ENCODE measurements around the gene TNFSF9.
A peak's percentile ranks its signal among the peaks of the same experiment; 100 is the strongest.

The TNFSF9 gene, protein sequence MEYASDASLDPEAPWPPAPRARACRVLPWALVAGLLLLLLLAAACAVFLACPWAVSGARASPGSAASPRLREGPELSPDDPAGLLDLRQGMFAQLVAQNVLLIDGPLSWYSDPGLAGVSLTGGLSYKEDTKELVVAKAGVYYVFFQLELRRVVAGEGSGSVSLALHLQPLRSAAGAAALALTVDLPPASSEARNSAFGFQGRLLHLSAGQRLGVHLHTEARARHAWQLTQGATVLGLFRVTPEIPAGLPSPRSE

GRCh38 chr19:6530386-6531162, at the start of gene TNFSF9:
TNFSF9 (plus strand) TSS chr19:6531026; CDS start chr19:6531037, 11 bp downstream.
- Histone ChIP-seq H3K4me3 (ENCODE audit: low read length) (peak within 1 kb of the TSS; percentile 100), H3K4me1 (ENCODE audit: control insufficient read depth, insufficient read depth, low read length) (peaks cover 29% of the 10 kb centered on the region), H3K27me3 (replicated peaks; ENCODE audit: control insufficient read depth, insufficient read depth, low read length) (no peaks in the 10 kb centered on the region), H3K9ac (ENCODE audit: low read length) (peak within 1 kb of the TSS; percentile 99), H3K36me3 (ENCODE audit: control insufficient read depth, insufficient read depth, low read length, severe bottlenecking) (no peaks in the 10 kb centered on the region), H3K9me3 (ENCODE audit: control insufficient read depth, low read length) (no peaks in the 10 kb centered on the region)
- DNase-seq (ENCODE audit: low read depth) = peak; percentile 94

GRCh38 chr19:6481541-6482342, 49.1 kb upstream of the TNFSF9 start, which contains the start of gene DENND1C:
DENND1C (minus strand) TSS chr19:6481787; CDS start chr19:6481695, 92 bp downstream.
- DNase-seq (ENCODE audit: low read depth) = peak; percentile 14
- no peaks in the 10 kb centered on the region for H3K9me3 ChIP-seq (ENCODE audit: control insufficient read depth, low read length)

GRCh38 chr19:6482343-6482686, 48.5 kb upstream of the TNFSF9 start:
- no peak for DNase-seq (ENCODE audit: low read depth)
- Histone ChIP-seq H3K9me3 (ENCODE audit: control insufficient read depth, low read length) (no peaks in the 10 kb centered on the region), H3K4me1 (ENCODE audit: control insufficient read depth, insufficient read depth, low read length) (peaks cover 3% of the 10 kb centered on the region), H3K9ac (ENCODE audit: low read length) (no peak overlapping the region), H3K4me3 (ENCODE audit: low read length) (no peak overlapping the region), H3K27me3 (replicated peaks; ENCODE audit: control insufficient read depth, insufficient read depth, low read length) (peaks cover 6% of the 10 kb centered on the region), H3K36me3 (ENCODE audit: control insufficient read depth, insufficient read depth, low read length, severe bottlenecking) (no peaks in the 10 kb centered on the region)

More at GRCh38 chr19:6481541-6482342, 49.1 kb upstream of the TNFSF9 start, which contains the start of gene DENND1C:
- peaks cover 3% of the 10 kb centered on the region for H3K4me1 ChIP-seq (ENCODE audit: control insufficient read depth, insufficient read depth, low read length)
- H3K27me3 ChIP-seq (replicated peaks; ENCODE audit: control insufficient read depth, insufficient read depth, low read length) = peaks cover 10% of the 10 kb centered on the region
- H3K36me3 ChIP-seq (ENCODE audit: control insufficient read depth, insufficient read depth, low read length, severe bottlenecking) = no peaks in the 10 kb centered on the region
- H3K4me3 ChIP-seq (ENCODE audit: low read length) = no peak within 1 kb of the TSS
- no peak within 1 kb of the TSS for H3K9ac ChIP-seq (ENCODE audit: low read length)

- no peak for DNase-seq (ENCODE audit: low read depth)
- no peaks in the 10 kb centered on the region for H3K36me3 ChIP-seq (ENCODE audit: control insufficient read depth, insufficient read depth, low read length, severe bottlenecking)
- peaks cover 6% of the 10 kb centered on the region for H3K27me3 ChIP-seq (replicated peaks; ENCODE audit: control insufficient read depth, insufficient read depth, low read length)
- H3K4me3 ChIP-seq (ENCODE audit: low read length) = no peak overlapping the region
- no peaks in the 10 kb centered on the region for H3K9me3 ChIP-seq (ENCODE audit: control insufficient read depth, low read length)
- H3K4me1 ChIP-seq (ENCODE audit: control insufficient read depth, insufficient read depth, low read length) = peaks cover 3% of the 10 kb centered on the region
- H3K9ac ChIP-seq (ENCODE audit: low read length) = no peak overlapping the region
Measured at GRCh38 chr19:6483235-6483634, 47.6 kb upstream of the TNFSF9 start.

DNA sequence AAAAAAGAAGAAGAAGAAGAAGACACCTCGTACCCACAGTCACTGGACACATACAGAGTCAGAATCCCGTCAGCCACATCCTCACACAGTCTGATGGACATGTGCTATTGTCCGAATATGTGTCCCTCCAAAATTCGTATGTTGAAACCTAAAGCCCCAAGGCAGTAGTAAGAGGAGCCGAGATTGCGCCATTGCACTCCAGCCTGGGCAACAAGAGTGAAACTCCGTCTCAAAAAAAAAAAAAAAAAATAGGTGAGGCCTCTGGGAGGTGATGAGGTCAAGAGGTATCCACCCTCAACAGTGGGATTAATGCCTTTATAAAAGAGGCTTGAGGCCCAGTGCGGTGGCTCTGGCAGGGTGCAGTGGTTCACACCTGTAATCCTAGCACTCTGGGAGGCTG, 46.6 kb upstream of the TNFSF9 start:
- no peak for DNase-seq (ENCODE audit: low read depth)
- no peak overlapping the region for H3K4me3 ChIP-seq (ENCODE audit: low read length)
- H3K9me3 ChIP-seq (ENCODE audit: control insufficient read depth, low read length) = no peaks in the 10 kb centered on the region
- no peaks in the 10 kb centered on the region for H3K36me3 ChIP-seq (ENCODE audit: control insufficient read depth, insufficient read depth, low read length, severe bottlenecking)
- no peak overlapping the region for H3K9ac ChIP-seq (ENCODE audit: low read length)
- peaks cover 3% of the 10 kb centered on the region for H3K4me1 ChIP-seq (ENCODE audit: control insufficient read depth, insufficient read depth, low read length)
- peaks cover 7% of the 10 kb centered on the region for H3K27me3 ChIP-seq (replicated peaks; ENCODE audit: control insufficient read depth, insufficient read depth, low read length)

DNA sequence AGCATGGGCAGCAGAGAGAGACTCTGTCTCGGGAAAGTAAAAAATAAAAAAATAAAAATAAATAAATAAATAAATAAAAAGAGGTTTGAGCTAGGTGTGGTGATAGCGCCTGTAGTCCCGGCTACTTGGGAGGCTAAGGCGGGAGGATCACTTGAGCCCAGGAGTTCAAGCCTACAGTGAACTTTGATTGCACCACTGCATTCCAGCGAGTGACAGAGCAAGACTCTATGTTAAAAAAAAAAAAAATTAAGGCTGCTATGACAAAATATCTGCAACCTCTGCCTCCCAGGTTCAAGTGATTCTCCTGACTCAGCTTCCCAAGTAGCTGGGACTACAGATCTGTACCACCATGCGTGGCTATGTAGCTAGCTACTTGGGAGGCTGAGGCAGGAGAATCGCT, 46.0 kb upstream of the TNFSF9 start:
- no peak for DNase-seq (ENCODE audit: low read depth)
- Histone ChIP-seq H3K9ac (ENCODE audit: low read length) (no peak overlapping the region), H3K36me3 (ENCODE audit: control insufficient read depth, insufficient read depth, low read length, severe bottlenecking) (no peaks in the 10 kb centered on the region), H3K4me1 (ENCODE audit: control insufficient read depth, insufficient read depth, low read length) (peaks cover 3% of the 10 kb centered on the region), H3K27me3 (replicated peaks; ENCODE audit: control insufficient read depth, insufficient read depth, low read length) (peaks cover 12% of the 10 kb centered on the region), H3K4me3 (ENCODE audit: low read length) (no peak overlapping the region), H3K9me3 (ENCODE audit: control insufficient read depth, low read length) (no peaks in the 10 kb centered on the region)

GRCh38 chr19:6489278-6490061, 41.4 kb upstream of the TNFSF9 start:
- Histone ChIP-seq H3K4me3 (ENCODE audit: low read length) (no peak overlapping the region), H3K27me3 (replicated peaks; ENCODE audit: control insufficient read depth, insufficient read depth, low read length) (peaks cover 15% of the 10 kb centered on the region), H3K9me3 (ENCODE audit: control insufficient read depth, low read length) (peaks cover 12% of the 10 kb centered on the region)

GRCh38 chr19:6490134-6490533, 40.7 kb upstream of the TNFSF9 start:
- DNase-seq (ENCODE audit: low read depth) = no peak
- Histone ChIP-seq H3K4me1 (ENCODE audit: control insufficient read depth, insufficient read depth, low read length) (peaks cover 1% of the 10 kb centered on the region), H3K9me3 (ENCODE audit: control insufficient read depth, low read length) (peaks cover 12% of the 10 kb centered on the region), H3K27me3 (replicated peaks; ENCODE audit: control insufficient read depth, insufficient read depth, low read length) (peaks cover 15% of the 10 kb centered on the region), H3K9ac (ENCODE audit: low read length) (no peak overlapping the region), H3K4me3 (ENCODE audit: low read length) (no peak overlapping the region), H3K36me3 (ENCODE audit: control insufficient read depth, insufficient read depth, low read length, severe bottlenecking) (no peaks in the 10 kb centered on the region)

More at GRCh38 chr19:6489278-6490061, 41.4 kb upstream of the TNFSF9 start:
- H3K36me3 ChIP-seq (ENCODE audit: control insufficient read depth, insufficient read depth, low read length, severe bottlenecking) = no peaks in the 10 kb centered on the region
- DNase-seq (ENCODE audit: low read depth) = no peak
- peaks cover 3% of the 10 kb centered on the region for H3K4me1 ChIP-seq (ENCODE audit: control insufficient read depth, insufficient read depth, low read length)
- no peak overlapping the region for H3K9ac ChIP-seq (ENCODE audit: low read length)

DNA sequence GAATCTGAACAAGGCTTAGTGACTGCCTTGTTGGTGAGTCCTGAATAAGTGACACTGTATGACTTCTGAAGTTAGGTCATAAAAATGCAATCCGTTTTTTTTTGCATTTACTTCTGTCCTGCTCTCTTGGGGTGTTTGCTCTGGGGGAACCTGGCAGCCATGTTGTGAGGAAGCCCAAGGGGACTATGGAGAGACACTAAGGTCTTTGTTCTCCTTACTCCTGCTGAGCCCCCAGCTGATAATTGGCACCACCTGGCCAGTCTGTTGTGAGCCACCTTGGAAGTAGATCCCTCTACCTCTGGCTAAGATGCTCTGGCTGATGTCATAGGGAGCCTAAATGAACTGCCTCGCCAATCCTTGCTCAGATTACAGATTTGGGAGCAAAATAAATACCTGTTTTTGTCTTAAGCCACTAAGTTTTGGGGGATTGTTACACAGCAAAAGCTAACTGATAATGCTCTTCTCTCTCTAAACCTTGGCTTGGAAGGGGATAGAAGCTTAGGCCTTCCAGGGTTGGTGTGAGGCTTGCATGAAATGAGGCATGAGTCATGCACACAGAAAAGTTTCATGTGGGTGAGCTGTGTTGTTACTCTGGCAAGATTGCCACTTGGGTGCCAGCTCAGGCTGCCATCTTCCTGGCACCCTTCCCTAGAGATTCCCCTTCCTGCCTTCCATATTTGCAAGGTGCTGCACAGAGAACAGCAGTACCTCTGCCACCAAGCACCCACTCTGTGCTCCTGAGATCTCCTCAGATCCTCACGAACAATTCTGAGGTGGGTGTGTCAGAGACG, 38.8 kb upstream of the TNFSF9 start:
- peaks cover 12% of the 10 kb centered on the region for H3K9me3 ChIP-seq (ENCODE audit: control insufficient read depth, low read length)
- DNase-seq (ENCODE audit: low read depth) = no peak
- no peaks in the 10 kb centered on the region for H3K36me3 ChIP-seq (ENCODE audit: control insufficient read depth, insufficient read depth, low read length, severe bottlenecking)
- H3K9ac ChIP-seq (ENCODE audit: low read length) = no peak overlapping the region
- peaks cover 15% of the 10 kb centered on the region for H3K27me3 ChIP-seq (replicated peaks; ENCODE audit: control insufficient read depth, insufficient read depth, low read length)
- no peak overlapping the region for H3K4me3 ChIP-seq (ENCODE audit: low read length)
- no peaks in the 10 kb centered on the region for H3K4me1 ChIP-seq (ENCODE audit: control insufficient read depth, insufficient read depth, low read length)

DNA sequence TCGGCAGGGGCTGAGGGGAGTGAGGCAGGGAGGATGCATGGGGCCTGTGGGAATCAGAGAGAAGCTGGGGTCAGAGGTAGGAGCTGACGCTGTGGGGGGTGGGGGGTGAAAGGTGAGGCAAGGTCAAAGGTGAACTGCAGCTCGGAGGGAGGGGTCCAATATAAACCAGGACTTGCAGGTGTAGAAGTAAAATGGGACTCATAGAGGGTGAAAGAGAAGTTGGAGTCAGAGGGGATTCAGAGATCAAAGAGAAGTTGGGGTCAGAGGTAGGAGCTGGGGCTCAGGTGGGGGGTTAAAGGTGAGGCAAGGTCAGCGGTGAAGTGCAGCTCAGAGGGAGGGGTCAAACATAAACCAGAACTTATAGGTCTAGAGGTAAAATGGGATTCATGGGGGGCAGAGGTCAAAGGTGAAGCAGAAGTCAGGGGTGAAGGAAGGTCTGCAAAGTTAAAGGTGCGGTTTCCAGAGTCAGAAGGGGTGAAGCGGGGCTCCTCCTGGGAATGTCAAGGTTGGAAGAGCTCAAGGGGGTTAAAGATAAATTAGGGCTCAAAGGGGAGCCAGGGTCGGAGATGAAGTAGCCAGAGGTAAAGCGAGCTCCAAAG, 36.3 kb upstream of the TNFSF9 start:
- Histone ChIP-seq H3K36me3 (ENCODE audit: control insufficient read depth, insufficient read depth, low read length, severe bottlenecking) (no peaks in the 10 kb centered on the region), H3K9me3 (ENCODE audit: control insufficient read depth, low read length) (peaks cover 12% of the 10 kb centered on the region), H3K4me3 (ENCODE audit: low read length) (no peak overlapping the region), H3K9ac (ENCODE audit: low read length) (no peak overlapping the region), H3K27me3 (replicated peaks; ENCODE audit: control insufficient read depth, insufficient read depth, low read length) (peaks cover 24% of the 10 kb centered on the region), H3K4me1 (ENCODE audit: control insufficient read depth, insufficient read depth, low read length) (no peaks in the 10 kb centered on the region)
- DNase-seq (ENCODE audit: low read depth) = no peak
